GM18505 (cell line): Measurements from ENCODE around the gene CCDC188.

ENCODE experiments used
- ATAC-seq: cut with Tn5 transposase; IDR thresholded peaks from one replicate; pipeline ENCODE4 v1.9.1; 2021; ENCODE audit not compliant: unreplicated experiment
- POLR2A ChIP-seq: IDR thresholded peaks from 4 replicates; pipeline ENCODE4 v1.6.1; 2011; ENCODE audit warnings: borderline replicate concordance; ENCODE audit not compliant: insufficient read depth, insufficient read length; ENCODE audit errors: extremely low read depth

Gene CCDC188

DNA sequence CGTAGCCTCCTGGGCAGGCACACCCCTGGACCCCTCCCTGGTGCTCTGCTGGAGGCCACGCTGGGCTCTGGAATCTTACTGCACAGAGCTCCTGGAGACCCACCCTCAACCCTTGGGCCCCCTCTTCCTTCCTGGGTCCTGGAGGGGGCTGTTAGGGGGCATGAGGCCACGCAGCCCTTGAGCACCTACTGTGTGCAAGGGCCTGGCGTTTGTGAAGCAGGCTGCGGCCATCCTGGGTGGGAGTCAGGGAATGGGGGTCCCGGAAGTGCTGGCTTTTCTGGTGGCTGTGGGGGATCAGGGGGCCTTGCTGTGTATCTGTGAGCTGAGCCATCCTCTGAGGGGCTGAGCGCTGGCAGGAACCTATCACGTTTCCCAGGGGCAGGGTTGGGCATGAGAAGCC is 40.9 kb upstream of the CCDC188 start:
- no peak for ATAC-seq
- no peak for TF ChIP-seq POLR2A

DNA sequence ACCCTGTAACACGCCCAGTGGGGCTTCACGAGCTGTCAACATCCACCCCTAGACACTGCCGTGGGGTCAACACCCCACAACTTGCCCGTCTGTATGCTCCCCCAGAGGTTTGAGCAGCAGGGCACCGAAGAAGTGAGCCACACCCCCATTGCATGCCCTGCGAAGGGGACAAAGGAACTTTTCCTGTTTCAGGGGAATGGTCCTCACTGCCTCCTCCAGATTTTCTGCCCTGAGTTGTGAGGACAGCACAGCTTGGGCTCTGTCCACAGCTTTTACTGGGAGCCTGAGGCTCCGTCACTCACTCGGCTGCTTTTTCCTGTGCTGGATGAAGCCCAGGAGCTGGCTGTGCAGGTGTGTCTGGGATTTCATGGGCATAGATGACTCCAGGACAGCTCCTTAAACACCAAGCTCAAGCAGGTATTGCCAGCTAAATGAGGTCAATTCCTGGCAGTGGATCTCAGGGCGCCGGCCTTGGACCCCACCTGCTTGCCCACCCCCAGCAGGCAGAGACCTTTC is 40.2 kb upstream of the CCDC188 start:
- TF ChIP-seq POLR2A: no peak
- ATAC-seq: no peak

DNA sequence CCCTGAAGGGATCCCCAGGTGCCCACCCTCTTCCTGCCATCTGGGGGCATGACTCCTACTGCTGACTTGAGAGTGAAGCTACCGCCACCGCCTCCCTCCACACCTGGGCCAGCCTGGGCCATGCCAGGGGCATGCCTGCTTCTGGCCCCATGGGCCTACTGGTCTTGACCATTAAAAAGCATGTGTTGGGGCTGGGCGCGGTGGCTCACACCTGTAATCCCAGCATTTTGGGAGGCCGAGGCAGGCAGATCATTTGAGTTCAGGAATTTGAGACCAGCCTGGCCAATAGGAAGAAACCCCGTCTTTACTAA is 37.7 kb upstream of the CCDC188 start:
- no peak for ATAC-seq
- TF ChIP-seq POLR2A: no peak

DNA sequence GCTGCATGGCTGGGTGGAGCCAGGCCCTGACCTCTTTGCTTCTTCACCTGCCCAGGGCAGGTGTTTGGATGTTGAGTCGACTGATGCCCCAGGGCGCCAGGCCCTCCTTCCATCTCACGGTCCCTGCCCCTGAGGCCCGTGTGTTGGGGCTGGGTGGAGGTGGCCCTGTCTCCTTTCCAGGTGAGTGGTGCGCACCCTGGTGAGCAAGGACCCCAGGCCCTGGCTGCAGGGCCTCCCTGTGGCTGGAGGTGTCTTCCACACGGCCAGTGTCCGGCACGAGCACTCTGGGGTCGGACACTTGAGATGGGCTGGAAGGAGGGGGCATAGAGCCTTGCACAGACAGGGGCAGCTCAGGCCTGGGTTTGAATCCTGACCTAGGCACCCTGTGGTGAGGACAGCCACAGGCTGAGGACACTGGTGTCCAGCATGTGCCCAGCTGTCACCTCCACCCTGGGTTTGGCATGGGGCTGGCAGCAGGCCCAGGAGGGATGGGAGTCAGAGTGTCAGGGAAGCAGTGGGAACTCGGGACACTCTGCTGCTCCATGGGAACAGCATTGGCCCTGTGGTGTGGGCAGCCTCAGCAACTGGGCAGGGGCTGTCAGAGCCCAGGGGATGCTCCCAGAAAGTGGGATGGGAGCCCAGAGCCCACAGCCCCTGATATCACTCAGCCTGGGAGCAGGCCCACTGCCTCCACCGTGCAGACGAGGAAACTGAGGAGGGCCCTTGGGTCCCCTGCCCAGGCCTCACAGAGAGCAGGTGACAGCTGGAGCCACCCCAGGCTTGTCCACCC is 37.1 kb upstream of the CCDC188 start:
- ATAC-seq: no peak
- no peak for TF ChIP-seq POLR2A

DNA sequence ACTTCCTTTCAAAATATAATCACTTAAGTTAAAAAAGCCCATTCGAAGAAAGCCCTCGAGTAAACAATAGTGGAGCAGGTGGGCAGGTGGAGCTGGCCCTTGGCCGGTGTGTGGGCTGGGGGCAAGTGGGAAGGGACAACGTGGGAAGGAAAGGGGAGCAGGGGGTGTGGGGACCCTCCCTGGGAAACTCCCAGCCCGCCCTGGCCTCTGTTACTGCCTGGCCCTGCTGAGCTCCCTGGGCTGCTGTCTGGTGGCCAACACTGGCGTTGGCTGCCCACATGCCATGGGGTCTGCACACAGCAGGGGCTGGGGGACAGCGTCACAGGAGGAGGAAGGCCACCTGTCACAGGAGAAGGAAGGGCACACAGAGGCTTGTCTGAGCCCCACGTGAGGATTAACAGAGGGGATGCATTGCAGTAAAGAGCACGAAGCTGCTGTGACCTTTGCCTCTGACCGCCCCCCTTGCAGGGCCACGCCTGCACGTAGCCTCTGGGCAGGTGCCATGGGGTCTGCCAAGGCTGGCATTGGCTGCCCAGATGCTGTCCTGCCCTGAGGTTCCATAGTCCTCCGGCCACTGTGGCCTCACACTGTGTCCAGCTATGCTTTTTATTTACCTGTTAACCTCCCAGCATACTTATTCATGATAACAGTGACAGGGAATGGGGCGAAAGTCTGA is 36.2 kb upstream of the CCDC188 start:
- TF ChIP-seq POLR2A: no peak
- no peak for ATAC-seq

DNA sequence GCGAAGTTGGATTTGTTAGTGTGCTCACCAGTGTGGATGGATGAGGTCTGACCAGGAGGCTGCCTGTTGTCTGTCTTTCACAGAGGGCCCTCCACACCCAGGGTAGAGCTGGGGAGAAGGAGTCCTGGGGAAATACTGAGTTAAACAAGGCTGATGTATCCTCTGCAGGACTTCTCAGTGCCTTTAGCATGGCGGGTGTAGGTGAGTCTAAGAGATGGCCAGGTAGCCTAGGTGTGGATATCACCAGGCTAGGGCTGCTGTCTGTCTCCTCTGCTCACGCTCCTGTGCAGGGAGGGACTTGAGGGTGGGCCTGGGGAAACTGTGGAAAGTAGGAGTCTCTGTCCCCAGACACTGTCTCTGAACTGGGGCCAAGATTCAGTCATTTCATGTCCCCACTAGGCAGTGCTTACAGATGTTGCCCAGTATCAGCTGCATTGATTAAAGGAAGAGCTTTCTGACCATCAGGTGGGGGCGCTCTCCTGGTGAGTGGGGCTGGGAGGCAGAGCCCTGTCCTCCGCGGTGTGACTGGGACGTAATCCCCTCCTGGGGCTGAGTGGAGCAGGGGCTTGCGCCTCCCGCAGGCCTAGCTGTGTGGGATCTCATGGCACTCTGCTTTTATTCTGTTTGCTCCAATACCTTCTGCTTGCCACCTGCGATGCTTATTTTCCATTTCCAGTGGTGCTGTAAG is 35.5 kb upstream of the CCDC188 start:
- TF ChIP-seq POLR2A: no peak
- ATAC-seq: no peak

DNA sequence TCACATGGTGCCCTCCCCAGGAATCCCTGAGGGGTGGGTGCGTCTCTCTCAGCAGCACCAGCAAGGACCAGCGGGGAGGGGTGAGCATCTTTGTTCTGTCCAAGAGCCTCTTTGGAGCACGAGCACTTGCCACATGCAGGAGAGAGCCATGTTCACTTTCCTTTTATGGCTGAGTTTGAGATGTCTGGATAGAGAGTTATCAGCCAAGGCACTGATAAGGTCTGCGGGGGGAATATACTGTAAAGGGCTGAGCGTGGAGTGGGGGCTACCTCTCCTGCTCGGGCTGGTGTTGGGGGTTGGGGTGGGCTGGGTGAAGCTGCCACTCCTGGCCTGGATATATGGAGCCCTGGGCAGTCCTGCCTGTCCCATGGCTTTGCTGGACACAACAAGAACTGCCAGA is 34.9 kb upstream of the CCDC188 start:
- no peak for ATAC-seq
- no peak for TF ChIP-seq POLR2A

DNA sequence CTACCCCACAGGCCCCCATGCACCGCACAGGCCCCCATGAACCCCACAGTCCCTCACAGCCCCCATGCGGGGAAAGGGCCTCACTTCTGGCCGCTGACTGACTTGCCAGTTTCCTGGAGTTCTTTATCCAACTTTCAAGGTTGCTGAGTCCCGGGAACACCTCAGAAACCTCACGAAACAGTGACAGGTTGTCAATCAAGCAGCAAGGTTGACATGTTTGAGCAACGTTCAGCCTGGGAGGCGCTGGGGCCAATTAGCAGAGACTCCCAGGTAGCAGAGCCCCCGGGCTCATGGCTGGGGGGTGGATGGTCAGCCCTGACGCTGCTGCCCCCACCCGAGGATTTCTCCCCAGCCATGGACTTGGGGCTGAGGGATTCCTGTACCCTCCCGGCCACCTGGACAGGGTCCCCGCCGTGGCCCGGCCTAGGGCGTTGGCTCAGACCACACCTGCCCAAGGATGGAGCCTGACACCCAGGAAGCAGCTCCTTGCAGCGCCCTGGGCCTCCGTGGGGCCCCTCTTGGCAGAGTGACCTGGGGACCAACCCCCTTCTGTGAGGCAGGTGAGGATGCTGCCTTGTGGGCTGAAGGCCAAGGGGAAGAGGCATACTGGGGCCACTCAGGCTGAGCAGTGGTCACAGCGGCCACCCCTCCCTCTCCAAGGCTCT is 33.8 kb upstream of the CCDC188 start:
- no peak for ATAC-seq
- no peak for TF ChIP-seq POLR2A

DNA sequence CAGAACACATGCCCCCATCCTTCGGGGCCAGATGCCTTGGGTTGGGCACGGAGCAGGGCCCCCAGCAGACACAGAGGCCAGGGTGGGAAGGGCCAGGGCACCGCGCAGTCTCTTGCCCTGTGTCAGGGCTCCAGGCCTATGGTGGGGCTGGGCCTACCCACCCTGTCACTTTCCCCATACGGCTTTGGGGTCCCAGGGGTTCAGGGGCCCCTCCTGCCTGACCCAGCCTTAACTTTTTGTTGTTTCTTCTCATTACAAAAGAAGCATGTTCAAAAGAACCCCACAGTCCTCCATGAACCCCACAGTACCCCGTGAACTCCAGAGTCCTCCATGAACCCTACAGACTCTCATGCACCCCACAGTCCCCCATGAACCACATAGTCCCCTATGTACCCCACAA is 33.0 kb upstream of the CCDC188 start:
- ATAC-seq: no peak
- TF ChIP-seq POLR2A: no peak

DNA sequence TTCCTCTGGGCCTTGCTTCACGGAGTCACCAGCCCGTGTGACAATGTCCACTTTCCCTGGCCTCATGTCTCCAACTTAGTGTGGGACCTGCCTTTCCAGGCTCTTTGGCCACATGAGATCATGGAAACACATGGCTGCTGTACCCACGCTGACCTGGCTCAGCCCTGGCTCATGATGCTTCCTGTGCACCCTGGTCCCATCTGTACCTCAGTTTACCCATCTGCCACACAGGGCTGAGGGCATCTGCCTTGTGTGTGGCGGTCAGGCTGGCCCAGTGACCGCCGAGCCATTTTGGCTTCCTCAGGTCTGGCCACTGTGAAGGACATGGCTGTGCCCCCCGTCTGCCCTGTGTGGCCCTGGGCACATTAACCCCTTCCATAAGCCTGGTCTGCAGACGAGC is 32.2 kb upstream of the CCDC188 start:
- no peak for ATAC-seq
- TF ChIP-seq POLR2A: no peak

DNA sequence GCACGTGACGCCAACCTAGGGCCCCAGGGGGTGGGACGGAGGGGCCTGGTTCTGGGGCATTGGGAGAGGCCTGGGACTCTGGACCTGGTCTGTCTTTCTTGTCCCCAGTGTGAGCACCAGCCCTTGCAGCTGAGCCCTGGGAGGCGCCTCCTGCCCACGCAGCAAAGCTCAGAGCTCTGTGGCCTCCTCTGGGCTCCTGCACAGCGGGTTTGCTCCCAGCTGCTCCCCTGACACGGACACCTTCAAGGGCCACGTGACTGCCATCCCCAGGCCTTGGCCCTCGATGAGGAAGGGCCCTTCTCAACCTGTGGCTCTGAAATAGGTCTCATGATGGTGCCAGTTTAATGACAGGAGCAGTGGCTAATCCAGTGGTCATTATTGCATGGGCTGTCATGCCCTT is 31.5 kb upstream of the CCDC188 start:
- no peak for ATAC-seq
- TF ChIP-seq POLR2A: no peak

DNA sequence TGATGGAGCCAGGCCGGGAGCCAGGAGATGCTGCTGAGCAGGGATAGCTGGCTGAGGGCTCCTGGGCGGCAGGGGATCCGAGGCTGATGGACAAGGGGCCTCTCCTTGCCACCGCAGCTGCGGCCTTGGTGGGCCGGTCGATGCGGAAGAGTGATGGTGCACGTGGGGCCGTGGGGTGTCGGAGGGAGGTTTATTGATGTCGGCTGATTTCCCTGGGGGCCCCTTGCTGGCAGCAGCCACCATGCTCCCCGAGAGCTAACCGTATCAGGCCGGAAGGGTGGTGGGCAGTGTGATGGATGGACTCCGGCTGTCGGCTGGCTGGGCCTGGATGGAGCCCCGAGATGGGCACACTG is 31.0 kb upstream of the CCDC188 start:
- TF ChIP-seq POLR2A: no peak
- no peak for ATAC-seq

DNA sequence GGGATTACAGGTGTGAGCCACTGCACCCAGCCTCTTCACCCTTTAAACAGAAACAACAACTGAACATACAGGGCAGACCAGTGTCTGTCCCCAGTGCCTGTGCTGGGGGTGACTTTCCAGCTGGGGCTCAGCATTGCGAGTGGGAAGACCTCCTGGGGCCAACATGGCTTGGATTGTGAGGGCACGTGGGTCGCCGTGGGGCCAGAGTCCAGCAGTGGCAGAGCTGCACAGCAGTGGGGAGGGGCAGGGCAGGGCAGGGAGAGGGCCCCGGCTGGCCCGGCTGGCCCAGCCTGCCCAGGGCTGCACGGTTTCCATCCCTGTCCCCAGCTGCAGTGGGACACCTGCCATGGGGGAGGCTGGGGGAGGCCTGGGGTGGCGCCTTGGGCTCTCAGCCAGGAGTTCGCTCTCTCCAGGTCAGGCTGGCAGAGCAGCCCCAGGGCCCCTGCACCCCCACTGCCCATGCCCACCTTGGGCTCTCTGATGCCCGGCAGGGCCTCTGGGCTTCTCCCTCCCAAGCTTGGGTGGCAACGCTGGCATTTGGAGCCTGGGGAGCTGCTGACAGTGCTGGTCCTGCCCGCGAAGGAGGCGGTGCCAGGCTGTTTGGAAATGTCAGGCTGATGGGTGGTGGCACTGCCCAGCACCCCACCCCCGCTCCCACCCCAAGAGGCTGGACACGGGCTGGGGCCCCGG is 30.5 kb upstream of the CCDC188 start:
- TF ChIP-seq POLR2A: no peak
- ATAC-seq: no peak
